NCI-H1417 (cell line): ENCODE results near the gene ACOT9.
"Not testable (repeated sequence)": the region's sequence is repeated elsewhere in the genome, so short reads cannot be mapped to it uniquely, and the experiment has no call there.

ENCODE experiments used
- DNase-seq, 3 experiments: peaks; one replicate each; lab custom pipeline; 2025; lab: John Stamatoyannopoulos, UW

ACOT9 gene

DNA sequence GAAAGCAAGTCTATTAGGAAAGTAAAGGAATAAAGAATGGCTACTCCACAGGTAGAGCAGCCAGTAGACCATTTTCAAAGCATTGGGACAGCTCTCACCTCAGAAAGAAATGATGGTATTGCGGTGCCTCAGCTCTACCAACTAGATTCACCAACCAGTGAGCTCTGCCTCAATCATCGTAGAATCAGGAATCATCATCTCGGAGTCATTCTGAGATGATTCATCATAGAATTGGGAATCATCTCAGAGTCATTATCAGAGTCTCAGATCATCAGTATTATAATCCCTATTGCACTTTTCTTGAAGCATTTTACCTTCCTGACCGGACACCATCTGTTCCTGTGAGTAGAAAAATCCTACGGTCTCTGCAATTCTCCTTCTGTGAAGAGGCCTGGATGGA, 22.4 kb upstream of the ACOT9 start:
- no peak for DNase-seq

DNA sequence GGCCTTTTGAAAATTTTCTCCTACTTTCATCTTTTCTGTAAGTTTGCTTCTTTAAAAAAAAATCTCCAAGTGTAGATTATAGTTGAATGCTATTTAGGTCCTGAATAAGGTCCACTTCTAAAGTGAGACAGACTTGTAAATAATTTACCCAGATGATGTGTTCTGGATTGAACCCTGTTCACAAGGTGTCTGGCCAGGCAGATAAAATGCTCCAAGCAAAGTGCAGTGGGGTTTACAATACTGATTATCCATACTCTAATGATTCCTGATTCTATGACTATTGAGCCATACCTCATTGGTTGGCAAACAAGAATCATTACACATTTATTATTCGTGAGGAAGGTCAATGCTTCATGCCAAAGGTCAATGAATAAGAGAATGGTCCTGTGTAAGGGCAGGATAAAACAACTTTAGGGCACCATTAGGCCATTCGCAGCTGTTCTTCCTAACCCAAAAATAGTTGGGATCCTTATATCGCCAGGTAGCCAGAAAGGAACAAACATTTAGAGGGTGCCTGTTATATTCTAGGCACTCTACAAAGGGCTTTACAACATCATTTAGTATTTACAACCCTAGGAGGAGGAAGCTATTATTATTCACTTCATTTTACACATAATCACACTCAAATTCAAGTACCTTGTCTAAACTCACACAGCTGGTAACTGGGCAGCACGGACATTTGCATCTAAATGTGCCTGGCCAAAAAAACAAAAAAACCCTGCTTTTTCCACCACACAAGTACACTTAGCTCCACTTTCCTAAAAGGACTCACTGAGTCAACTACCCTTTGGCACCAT, 21.3 kb upstream of the ACOT9 start:
- DNase-seq, result peak; percentile 4 to 71 (median 17)

GRCh38 chrX:23759821-23760220, 16.7 kb upstream of the ACOT9 start:
- no peak for DNase-seq

GRCh38 chrX:23756165-23756564, 13.1 kb upstream of the ACOT9 start:
- DNase-seq, result peak; percentile 35 to 80 (median 44)

DNA sequence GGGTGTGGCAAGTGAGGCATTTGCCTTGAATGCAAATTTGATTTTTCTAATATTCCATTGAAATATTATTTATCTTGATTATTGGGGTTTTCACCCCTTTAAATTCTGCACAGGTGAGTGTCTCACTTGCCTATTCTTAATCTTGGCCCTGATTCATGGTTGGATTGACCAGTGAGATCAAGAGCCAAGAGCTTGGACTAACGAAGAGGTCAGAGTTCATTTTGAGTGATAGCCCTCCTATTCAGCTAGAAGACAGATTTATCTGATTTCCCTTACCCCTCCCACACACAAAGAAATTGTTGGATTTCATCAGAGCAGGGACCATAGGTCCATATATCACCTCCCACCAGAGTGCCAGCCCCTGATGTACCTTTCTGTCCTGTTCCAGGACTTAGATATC, 11.6 kb upstream of the ACOT9 start:
- no peak for DNase-seq

GRCh38 chrX:23752740-23753415, 9.8 kb upstream of the ACOT9 start:
- no peak for DNase-seq

- DNase-seq, result no peak
Observed at GRCh38 chrX:23749576-23749975, 6.5 kb upstream of the ACOT9 start.

- no peak for DNase-seq
Observed at GRCh38 chrX:23749129-23749528, 6.1 kb upstream of the ACOT9 start.

DNA sequence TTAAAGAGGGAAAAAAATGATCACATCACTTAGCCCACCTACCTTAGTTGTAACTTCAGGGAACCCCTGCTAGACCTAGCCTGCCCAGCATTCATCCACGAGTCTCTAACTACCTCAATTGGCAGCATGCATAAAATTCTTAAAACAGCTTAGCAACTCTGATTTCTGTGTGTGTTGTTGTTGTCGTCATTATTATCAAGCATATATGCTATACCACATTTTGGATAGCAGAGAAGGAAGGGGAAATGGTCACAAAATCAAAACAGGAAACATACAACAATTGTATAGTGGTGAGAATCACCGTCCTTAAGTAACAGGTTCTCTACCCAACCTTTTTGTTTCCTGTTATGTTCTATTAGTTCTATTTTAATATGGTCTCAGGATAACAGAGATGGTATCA, 2.7 kb upstream of the ACOT9 start:
- no peak for DNase-seq

DNA sequence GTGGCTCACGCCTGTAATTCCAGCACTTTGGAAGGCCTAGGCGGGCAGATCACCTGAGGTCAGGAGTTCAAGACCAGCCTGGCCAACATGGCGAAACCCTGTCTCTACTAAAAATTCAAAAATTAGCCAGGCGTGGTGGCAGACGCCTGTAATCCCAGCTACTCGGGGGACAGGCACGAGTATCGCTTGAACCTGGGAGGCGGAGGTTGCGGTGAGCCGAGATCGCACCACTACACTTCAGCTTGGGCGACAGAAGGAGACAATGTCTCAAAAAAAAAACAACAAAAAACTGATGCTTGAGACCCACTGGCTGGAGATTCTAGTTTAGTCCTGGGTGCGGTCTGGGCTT, 521 bp upstream of the ACOT9 start:
- DNase-seq, result not testable (repeated sequence)

GRCh38 chrX:23742174-23742696, 841 bp downstream of the ACOT9 start:
- no peak for DNase-seq

DNA sequence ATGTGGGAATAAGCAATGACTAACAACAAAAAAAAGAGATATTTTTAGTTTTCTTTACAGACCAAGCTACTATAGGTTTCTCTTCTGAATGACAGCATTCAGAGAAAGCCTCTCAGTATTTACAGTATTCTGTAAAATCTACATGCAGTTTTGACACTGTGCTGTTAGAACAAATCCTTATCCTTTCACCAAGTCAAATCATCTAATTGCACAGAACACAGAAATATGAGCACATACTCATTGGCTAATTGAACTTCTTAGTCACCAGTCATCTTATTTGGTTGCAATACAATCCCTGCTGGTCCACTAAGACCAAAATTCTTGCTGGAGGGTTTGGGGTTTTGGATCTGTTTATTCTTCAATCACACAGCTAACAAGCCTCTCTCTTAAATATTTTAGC, 5.7 kb downstream of the ACOT9 start:
- DNase-seq, result peak in 1 of 3 experiments; percentile 21

DNA sequence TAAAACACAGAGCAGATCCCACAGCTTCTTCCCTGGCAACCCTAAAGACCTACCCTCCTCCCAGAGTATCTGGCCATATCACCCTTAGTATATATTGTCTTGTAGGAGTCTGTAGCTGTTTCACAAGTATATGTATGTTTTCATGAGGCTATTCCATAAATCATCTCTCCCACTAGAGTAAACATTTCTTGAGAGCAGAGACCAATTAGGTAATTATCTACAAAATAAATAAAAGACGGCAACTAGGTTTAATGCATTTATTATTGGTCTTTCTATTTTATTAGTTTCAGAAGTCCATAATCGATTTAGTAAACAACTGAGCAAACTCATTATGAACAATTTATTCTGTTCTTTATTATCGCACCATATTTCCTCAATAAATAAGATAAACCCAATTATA, 7.0 kb downstream of the ACOT9 start:
- DNase-seq, result peak in 2 of 3 experiments; percentile 48 to 92

DNA sequence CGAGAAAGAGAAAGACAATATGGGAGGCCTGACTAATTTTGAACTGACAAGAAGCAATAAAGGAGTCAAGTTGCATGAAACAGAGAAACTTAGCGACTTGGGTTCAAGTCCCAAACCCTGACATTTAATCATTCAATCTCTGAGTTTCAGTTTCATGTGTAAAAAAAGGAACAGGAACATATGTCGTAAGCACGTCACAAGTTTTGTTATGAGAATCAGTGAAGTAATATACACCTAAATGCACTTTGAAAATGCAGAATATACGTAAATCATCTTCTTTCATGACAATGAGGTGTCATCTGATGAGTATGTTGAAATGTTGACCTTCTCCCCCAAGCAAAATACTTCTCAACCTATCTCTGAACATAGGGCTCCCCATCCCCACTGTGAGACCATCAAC, 10.4 kb downstream of the ACOT9 start:
- DNase-seq, result no peak

DNA sequence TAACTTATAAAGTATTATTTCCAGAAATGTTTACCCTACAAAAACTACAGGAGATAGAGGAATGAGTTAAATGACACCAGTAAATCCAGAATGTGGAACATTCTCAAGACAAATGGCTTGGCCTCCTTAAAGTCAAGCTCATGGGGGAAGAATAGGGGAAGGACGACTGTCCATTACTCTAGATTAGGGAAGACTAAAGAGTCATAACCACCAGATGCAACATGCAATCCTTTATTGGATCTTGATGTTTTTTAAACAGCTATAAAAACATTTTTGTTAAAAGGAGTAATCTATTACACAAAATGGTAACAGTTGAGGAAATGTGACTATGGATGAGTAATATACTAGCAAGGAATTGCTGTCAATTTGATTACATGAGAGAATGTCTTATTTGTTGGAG, 11.1 kb downstream of the ACOT9 start:
- no peak for DNase-seq

DNA sequence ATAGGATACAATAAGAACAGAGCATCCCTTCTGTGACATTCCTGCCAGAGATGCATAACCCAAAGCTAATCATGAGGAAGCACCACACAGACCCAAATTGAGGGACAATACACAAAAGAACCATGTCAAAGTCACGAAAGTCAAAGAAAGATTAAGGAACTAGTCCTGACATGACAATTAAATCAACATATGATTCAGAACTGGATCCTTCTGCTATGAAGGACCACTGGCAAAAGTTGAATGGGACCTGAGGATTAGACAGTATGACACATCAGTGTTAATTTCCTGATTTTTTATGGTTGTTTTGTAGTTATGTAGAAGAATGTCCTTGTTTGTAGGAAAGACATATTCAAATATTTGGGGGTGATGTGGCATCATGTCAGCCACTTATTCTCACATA, 13.9 kb downstream of the ACOT9 start:
- DNase-seq, result no peak

- no peak for DNase-seq
Observed at GRCh38 chrX:23727206-23727605, 15.9 kb downstream of the ACOT9 start.

GRCh38 chrX:23726191-23726590, 16.9 kb downstream of the ACOT9 start:
- DNase-seq, result no peak

- no peak for DNase-seq
Observed at GRCh38 chrX:23720117-23720677, 22.9 kb downstream of the ACOT9 start.

DNA sequence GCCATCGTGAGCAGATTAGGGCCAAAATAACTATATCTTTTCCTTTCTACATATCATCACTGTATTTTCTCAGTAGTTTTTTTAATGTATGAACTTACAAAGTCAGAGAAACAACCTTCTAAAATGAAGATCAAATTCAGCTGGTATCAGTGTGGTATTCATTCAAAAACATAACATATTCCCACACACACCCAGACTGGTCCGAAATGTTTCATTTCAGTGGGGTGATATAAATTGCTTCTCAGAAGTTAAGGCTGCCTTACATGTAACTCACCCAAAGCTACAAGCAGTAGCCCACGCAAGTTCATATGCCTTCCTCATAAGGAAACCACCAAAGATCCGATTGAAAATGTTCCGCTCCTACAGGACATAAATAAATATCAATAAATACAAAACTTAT, 37.8 kb downstream of the ACOT9 start:
- DNase-seq, result no peak

- DNase-seq, result no peak
Observed at GRCh38 chrX:23704673-23705206, 38.3 kb downstream of the ACOT9 start.

DNA sequence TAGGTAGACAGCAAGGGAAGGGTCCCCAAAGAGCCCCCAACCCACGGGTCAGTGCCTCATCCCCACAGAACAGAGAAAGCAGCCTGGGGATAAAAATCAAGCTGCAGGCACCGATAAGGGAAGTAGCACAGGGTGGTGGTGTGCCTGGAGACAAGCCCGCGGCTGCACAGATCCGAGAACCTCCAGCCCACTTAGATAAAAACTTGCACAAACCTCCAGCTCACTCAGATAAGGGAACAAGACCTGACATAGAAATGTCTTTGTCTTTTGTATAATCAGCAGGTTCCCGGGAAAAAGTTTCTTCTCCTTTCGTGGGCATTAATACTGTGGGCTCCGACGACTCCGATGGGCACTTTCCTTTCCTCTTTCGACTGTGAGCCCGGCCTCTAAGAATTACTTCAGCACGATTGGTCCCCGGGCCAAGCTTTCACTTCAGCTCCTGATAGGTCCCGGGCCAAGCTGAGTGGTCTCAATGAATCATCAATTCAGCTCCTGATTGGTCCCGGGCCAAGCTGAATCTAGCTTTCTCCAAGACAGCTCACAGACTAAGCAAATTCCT, 43.4 kb downstream of the ACOT9 start:
- DNase-seq, result no peak

DNA sequence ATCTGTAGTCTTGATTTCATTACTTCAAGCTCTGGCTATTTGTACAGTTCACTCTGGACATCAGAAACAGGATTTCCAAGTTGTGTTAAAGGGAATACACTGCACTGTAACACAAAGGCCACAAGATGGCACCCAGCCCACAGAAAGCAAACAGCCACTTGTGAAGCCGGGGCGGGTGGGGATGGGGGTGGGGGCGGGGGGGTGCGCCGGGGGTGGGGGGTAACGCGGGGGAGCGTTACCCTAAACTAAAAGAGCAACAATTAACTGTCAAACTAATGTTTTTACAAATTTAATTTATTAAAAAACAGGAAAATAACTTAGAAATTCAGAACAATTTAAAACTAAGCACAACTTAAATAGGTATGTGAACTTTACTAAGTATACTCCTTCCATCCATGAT, 48.5 kb downstream of the ACOT9 start:
- DNase-seq, result peak; percentile 33 to 80 (median 53)
